ENCODE results near the gene TNFRSF6B.

Gene TNFRSF6B

GRCh38 chr20:63731410-63731809 lies 35.0 kb downstream of the TNFRSF6B start:
- TF ChIP-seq CTCF (IDR thresholded peaks at IDR 0.05; ENCODE audit: borderline replicate concordance, insufficient read depth, low read depth, low read length), result no peak
- H3K4me3 ChIP-seq (ENCODE audit: low read depth, low read length), result no peak overlapping the region

- TF ChIP-seq CTCF (IDR thresholded peaks at IDR 0.05; ENCODE audit: borderline replicate concordance, insufficient read depth, low read depth, low read length), result no peak
- H3K4me3 ChIP-seq (ENCODE audit: low read depth, low read length), result no peak overlapping the region
These were observed 36.0 kb downstream of the TNFRSF6B start for GRCh38 chr20:63732118-63733095.

- no peak for TF ChIP-seq CTCF (IDR thresholded peaks at IDR 0.05; ENCODE audit: borderline replicate concordance, insufficient read depth, low read depth, low read length)
- no peak overlapping the region for H3K4me3 ChIP-seq (ENCODE audit: low read depth, low read length)
These were observed 36.7 kb downstream of the TNFRSF6B start for GRCh38 chr20:63733117-63733516.

- TF ChIP-seq CTCF (IDR thresholded peaks at IDR 0.05; ENCODE audit: borderline replicate concordance, insufficient read depth, low read depth, low read length), result no peak
- no peak overlapping the region for H3K4me3 ChIP-seq (ENCODE audit: low read depth, low read length)
These were observed 37.2 kb downstream of the TNFRSF6B start for GRCh38 chr20:63733579-63734081.

GRCh38 chr20:63734111-63734945 lies 37.9 kb downstream of the TNFRSF6B start:
- TF ChIP-seq CTCF (IDR thresholded peaks at IDR 0.05; ENCODE audit: borderline replicate concordance, insufficient read depth, low read depth, low read length), result no peak
- H3K4me3 ChIP-seq (ENCODE audit: low read depth, low read length), result no peak overlapping the region

- H3K4me3 ChIP-seq (ENCODE audit: low read depth, low read length), result no peak overlapping the region
- TF ChIP-seq CTCF (IDR thresholded peaks at IDR 0.05; ENCODE audit: borderline replicate concordance, insufficient read depth, low read depth, low read length), result no peak
These were observed 38.8 kb downstream of the TNFRSF6B start for GRCh38 chr20:63734946-63735858.

Data from GM12875 (cell line).